GM18870 (cell line): ENCODE measurements around the gene ABHD4.
A peak's percentile ranks its signal among the peaks of the same experiment; 100 is the strongest.
"Not testable (repeated sequence)": the region's sequence is repeated elsewhere in the genome, so short reads cannot be mapped to it uniquely, and the experiment has no call there.

Experiments used
- ATAC-seq: cut with Tn5 transposase; IDR thresholded peaks from one replicate; pipeline ENCODE4 v1.9.1; 2021; ENCODE audit warnings: moderate library complexity; ENCODE audit not compliant: unreplicated experiment

ABHD4 gene

DNA sequence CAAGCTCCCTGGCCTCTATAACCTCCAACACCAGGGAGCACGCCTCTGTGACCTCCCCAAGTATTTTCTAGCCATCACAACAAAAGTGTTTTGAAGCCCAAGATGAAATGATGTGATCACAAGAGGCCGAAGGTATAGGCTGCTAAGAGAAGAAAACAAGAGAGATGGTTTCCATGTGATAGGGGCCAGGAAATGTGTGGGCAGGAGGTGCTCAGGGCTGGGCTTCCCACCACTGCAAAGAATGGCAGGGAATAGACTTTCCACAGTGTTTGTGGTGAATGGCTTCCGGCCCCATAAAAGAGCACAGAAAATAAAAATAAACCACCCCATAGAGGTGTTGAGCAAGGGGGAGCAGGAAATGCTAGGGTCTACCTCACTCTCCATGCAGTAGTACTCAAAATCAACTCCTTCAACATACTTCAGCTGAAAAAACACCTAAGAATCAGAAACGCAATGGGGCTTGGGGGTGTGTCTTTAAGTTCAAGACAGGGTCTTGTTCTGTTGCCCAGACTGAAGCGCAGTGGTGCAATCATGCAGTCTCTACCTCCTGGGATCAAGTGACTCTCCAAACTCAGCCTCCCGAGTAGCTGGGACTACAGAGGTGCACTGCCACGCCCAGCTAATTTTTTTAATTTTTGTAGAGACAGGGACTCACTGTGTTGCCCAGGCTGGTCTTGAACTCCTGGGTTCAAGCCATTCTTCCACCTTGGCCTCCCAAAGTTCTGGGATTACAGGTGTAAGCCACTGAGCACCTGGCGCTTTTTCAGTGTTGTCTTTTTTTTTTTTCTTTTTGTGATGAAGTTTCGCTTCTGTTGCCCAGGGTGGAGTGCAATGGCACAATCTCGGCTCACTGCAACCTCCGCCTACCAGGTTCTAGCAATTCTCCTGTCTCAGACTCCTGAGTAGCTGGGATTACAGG, 36.2 kb upstream of the ABHD4 start:
- no peak for ATAC-seq

DNA sequence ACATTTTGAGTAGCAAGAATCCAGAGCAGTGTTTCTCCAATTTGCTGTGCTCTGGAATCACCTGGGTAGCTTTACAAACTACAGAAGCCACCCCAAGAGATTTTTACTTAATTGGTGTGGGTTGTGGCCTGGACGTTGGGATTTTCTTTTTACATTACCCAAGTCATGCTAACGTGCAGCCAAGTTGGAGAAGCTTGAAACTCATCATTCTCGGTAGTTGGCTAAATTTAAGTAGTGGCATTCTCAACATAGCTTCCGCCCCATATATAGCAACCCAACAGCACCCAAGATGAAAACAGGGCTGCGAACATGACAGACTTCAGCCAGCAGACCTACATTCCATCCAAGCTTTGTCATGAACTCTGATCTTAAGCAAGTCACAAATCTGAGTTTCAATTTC, 34.1 kb upstream of the ABHD4 start:
- ATAC-seq, result peak; percentile 28

DNA sequence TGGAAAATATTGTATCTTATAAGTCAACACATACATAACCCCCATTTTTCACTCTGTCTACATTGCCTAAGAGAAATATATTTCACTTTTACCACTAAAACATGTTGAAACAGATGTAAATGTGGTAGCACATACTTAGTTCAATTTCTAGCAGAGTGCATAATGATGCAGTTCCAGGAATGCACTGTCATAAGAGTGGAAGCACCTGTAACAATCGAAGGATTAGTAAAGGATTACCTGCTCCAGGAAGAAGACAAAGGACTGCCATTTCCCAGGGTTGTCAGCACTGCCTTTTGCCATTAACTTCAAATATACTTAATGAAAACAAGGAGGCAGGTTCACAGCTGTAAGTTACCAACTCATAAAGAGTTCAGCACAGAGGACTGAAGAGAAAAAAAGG, 33.6 kb upstream of the ABHD4 start:
- no peak for ATAC-seq

DNA sequence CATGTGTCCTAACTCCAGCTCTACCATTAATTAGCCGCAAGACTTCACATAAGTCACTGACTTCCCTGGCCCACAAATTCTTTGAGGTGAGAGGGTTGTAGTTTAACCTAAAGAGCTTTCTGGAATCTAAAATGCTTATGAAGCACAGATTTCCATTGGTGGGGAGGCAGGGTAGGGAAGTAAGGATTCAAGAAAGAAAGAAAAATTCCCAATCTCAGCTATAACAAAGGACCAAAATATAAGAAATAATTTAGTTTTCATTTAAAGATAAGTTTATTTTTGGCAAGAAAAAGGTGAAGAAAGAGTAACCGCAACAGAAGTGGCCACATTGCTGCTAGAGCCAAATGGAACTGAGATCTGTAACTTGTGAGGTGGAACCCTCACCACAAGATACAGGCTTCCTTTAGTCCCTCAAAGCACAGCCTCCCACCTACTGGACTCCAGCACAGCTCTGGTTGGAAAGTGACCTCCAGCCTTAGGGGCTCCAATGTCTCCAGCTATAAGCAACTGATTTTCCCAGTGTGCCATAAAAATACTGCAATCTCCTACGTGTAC, 32.6 kb upstream of the ABHD4 start:
- no peak for ATAC-seq

DNA sequence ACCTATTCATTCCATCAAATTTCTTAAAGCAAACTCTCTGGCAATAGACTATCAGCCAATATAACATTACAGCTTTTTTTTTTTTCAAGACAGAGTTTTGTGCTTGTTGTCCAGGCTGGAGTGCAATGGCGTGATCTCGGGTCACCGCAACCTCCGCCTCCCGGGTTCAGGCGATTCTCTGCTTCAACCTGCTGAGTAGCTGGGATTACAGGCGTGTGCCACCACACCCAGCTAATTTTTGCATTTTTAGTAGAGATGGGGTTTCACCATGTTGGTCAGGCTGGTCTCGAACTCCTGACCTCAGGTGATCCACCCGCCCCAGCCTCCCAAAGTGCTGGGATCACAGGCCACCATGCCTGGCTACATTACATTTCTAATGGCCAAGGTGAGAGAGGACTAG, 31.8 kb upstream of the ABHD4 start:
- ATAC-seq, result not testable (repeated sequence)

DNA sequence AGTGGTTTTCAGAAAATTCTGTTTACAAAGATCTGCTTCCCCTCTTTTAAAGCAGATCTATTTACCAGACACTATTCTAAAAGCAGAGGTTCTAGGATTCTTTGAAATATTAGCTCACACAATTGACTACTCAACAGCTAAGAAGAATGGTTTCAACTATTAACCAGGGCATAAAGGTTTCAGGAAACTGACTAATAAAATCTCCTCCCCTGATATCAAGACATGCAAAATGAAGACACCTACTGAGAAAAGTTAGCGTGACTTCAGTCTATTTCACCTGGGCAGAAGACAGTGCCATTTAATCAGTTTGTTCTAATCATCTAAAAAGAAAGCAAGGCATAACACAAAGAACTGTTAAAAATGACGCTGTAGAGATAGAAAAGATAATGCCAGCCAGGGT, 31.3 kb upstream of the ABHD4 start:
- no peak for ATAC-seq

DNA sequence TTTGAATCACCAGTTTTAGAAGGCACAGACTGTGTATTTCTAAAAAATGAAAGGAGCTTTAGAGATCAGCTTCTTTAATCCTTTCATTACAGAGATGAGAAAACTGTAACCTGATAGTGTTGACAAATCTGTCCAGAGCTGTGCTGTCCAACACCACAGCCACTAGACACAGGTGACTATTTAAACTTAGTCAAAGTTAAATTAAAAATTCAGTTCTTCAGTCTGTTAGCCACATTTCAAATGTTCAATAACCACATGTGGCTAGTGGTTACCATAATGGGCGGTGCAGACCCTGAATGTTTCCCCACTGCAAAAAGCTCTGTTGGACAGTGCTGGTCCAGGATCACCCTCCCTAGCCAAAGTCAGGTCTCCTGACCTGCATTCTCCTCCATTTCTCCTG, 30.7 kb upstream of the ABHD4 start:
- ATAC-seq, result no peak

DNA sequence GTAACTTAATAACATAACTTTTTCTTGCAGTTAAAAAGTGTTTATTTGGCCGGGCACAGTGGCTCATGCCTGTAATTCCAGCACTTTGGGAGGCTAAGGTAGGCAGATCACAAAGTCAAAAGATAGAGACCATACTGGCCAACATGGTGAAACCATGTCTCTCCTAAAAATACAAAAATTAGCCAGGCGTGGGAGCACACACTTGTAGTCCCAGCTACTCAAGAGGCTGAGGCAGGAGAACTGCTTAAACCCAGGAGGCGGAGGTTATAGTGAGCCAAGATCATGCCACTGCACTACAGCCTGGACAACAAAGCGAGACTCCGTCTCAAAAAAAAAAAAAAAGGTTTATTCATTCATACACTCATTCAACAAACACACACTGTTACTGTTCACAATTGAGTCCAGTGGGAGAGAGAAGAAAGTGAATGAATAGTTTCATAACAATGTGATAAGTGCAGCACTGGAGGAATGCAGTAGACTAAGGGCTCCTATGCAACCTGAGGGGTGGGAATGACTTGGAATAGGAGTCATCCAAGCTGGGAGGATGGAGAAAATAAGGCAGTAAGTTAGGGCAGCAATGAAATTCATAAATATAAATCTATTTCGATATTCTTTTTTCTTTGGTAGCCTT, 28.9 kb upstream of the ABHD4 start:
- no peak for ATAC-seq

DNA sequence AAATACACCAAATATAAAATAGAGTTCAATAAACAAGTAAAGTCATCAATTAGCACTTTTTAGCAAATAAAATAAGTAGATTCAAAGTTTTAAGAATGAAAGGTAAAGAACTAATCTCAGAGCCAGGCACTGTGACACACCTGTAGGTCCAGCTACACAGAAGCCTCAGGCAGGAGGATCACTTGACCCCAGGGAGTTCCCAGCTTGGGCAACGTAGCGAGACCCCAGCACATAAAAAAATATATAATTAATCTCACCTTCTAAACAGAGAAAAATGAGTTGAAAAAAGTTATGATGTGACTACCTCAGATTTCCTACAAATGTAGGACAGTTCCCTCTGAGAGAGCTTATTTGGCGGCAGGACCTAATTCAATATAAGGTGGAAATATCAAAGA, 28.4 kb upstream of the ABHD4 start:
- ATAC-seq, result no peak

DNA sequence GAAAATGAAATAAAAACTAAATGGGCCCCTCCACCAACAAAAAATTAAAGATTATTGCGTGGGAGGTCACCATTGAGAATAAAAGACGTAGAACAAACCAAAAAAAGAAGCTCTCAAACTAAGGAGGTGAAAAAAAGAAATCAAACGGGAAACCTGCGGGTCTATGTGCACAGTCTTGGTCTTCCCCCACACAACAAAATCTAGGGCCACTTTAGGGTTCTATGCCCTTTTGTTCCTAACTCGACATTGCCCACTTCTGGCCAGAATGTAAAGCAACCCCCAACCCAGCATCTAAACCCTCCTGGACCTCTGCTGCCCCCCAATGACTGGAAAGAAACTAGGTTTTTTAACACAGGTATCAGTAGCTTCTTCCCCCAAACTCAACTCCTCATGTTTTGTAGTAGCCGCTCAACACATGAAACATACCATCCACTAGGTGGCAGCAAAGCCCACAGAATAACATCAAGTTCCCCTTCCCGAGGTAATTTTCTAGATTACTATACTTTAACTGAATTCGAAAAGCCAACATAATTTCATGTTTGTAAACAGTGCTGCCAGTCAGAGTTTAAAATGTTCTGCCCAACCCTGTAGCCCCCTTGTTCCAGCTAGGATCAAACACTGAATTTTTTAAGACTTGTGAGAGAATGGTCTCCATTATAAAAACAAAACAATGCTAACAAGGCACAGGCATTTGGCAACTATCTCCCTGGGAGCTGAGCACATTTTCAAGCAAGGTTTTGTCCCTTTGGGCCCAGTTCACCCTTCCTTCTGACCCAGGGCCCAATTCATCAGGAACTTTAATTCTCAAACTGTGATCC, 27.8 kb upstream of the ABHD4 start:
- peak; percentile 72 for ATAC-seq

DNA sequence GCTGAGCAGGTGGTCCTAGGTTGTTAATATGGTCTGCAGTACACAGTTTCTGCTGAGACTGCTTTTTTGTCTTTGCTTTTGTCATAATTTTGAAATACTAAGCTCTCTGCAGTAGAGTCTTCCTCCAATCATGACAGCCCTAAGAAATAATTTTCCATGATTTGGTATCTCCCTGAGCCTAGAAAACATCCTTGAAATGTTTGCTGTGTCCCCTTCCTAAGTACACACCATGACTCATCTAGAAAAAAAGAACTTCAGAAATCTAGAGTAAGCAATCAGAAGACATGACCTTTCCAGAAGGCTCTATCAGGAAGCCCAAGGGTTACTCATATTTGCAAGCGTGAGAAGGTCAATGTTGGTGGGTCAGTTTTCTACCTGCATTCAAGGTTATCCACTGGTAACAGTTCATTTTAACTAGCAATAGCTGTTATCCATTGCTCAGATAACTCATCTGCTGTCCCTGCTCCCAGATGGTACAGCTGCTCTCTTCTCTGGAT, 25.5 kb upstream of the ABHD4 start:
- ATAC-seq, result no peak

DNA sequence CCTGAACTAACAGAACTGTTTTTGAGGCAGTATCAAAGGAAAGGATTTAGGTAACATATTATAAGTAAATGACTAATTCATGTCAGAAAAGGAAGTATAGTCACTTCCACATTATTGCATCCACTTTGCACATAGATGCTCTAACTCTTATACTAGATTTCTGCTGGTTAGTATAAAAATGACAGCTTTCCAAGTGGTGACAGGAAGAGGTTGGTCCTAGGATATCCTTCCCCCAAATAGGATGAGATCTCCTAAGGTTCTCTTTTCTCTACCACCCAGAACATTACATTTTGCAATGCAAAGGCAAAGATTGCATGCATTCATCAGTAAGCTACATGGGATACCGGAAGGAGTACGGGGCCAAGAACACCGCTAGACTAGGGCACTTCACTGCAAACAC, 24.3 kb upstream of the ABHD4 start:
- no peak for ATAC-seq

DNA sequence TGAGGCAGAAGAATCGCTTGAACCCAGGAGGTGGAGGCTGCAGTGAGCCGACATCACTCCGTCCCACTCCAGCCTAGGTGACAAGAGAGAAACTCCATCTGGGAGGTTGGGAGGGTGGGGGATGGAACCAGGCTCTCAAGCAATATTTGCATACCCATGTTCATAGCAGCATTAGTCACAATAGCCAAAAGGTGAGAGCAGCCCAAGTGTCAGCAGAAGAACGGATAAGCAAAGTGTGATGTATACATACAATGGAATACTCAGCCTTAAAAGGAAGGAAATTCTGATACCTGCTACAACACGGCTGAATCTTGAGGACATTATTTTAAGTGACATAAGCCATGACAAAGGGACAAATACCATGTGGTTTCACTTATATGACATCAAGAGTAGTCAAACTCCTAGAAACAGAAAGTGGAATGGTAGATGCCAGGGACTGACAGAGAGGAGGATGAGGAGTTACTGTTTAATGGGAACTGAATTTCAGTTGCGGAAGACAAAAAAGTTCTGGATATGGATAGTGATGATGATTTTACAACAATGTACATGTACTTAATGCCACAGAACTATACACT, 20.7 kb upstream of the ABHD4 start:
- ATAC-seq, result no peak

DNA sequence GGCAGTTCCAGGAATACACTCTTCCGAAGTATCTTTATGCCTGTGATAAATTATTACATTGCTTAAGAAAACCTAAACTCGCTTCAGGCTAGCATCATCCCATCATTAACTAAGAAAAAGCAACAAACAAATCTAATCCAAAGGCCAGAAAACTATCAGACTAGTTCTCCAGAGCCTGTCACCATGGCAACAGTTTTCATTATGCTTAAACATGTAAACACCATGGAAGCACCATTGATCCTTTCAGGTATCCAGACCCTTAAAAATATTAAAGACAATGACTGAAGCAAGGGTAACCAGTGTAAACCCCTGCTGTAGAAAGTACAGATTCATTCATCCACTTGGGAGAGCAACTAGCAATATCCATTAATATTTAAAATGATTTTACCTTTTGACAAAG, 18.9 kb upstream of the ABHD4 start:
- no peak for ATAC-seq

DNA sequence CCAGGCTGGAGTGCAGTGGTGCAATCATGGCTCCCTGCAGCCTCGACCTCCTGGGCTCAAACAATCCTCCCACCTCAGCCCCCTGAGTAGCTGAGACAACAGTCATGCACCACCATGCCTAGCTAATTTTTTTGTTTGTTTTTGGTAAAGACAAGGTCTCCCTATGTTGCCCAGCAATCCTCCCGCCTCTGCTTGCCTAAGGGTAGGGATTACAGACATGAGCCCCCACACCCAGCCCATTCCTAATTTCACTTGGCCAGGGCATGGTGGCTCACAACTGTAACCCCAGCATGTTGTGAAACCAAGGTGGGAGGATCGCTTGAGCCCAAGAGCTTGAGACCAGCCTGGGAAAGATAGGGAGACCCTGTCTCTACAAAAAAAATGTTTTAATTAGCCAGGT, 18.2 kb upstream of the ABHD4 start:
- no peak for ATAC-seq

DNA sequence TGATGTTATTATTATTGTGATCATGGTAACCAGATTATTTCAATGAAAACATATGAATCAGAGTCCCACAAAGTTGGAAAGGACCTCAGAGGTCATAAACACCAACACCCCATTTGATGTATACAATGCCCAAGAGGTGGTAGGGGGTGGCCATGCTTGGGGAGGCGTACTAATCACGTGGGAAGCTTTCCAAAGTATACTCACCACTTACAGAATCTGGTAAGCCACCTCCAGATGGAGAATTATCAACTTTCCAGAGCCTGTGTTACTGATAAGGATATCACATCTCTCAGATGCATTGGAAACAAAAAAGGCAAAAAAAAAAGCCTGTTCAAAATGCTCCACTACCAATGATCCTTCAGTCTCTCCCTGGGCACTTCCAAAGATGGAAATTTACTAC, 17.5 kb upstream of the ABHD4 start:
- ATAC-seq, result no peak

DNA sequence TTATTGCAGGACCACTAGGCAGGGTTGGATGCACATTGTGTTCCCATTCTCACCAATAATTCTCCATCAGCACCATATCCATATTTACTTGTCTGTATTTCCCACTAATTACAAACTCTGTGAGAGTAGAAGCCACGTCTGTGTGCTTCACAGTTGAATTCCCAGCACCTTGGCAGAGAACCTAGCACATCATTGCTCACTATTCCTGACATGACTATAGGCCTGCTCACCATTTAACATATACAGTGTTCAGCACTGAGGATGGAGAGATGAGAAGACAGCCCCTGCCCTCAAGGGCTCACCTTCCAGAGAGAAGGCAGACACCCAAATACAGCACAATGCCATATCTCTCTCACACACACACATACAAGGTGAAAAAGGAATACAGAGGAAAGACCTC, 14.1 kb upstream of the ABHD4 start:
- ATAC-seq, result no peak

DNA sequence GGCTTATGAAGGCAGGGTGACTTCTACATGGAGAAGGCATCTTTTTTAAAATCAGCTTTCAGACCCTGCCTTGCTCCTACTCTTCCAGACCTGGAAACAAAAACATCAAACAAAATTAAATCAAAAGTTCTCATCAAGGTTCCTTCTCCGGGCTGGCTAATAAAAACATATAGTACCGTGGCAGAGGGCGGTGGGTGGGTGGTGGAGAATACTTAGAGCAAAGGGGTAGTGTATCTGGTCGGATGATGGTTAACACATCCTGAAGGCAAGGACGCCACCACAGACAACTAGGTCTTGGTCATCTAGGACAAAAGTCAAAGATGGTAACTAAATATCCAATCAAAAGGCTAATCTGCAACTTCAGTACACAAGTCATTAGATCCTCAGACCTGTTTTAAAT, 10.9 kb upstream of the ABHD4 start:
- no peak for ATAC-seq

DNA sequence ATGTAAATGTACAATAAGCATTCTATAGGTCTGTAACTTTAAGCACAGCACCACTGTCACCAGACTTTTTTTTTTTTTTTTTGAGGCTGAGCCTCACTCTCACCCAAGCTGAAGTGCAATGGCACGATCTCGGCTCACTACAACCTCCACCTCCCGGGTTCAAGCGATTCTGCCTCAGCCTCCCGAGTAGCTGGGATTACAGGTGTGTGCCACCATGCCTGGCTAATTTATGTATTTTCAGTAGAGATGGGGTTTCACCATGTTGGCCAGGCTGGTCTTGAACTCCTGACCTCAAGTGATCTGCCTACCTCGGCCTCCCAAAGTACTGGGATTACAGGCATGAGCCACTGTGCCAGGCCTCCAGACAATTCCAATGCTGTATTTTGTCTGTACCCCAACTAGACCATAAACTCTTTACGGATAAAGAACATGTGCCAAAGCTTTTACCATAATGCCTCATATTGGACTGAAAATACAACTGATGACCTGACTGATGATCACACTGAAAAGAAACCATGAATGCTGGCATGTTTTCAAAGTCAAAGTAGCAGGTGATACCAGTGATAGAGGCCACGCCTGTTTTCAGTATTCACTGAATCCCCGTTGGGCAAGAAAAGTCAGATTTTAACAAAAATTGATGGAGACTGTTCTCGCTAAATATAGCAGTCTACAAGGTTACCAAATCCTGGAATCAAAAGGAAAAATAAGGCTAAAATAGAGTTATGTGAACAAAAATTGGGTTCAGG, 10.2 kb upstream of the ABHD4 start:
- ATAC-seq, result not testable (repeated sequence)

DNA sequence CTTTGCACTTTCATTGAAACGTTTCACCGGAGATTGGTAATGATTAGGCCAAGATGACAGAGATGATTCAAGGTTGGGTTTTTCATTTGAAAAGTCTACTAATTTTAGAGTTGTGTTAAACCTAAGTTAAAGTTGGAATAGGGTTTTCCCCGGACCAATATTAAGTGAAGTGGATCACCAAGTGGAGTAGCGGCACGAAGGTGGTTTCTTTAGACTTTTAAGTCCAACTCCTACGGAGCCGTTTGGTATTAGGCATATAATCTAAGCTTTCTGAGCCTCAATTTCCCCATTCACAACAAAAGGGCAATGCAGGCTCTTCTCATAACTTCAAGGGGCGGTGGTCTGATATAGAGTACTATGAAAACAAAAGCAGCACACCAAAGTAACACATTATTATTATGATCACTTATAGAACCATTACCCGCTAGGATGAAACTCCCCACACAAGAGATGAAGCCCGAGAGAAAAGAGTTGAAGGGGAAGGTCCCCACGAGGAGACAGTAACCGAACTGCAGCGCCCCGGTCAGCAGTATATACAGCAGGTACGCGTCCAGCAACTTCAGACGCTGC, 9.5 kb upstream of the ABHD4 start:
- no peak for ATAC-seq
